BJ (cell line): ENCODE results near the gene CPTP. TPM values are rescaled to one million over a fixed set of nuclear protein-coding genes. Genes with fewer than 3 reads are reported as not detected.
A peak's percentile ranks its signal among the peaks of the same experiment; 100 is the strongest.

Source experiments
- CTCF ChIA-PET: fragments of 350-600 bp; formaldehyde crosslinking; extraction: SDS; loops from one replicate; lab custom pipeline; 2021; ENCODE audit warnings: antibody characterized with exemption, inconsistent platforms; lab: Yijun Ruan, JAX
- POLR2A ChIA-PET: fragments of 300-600 bp; sonication (Branson Sonifier 250); formaldehyde crosslinking; extraction: SDS; loops from one replicate; lab custom pipeline; 2021; ENCODE audit warnings: antibody characterized with exemption; lab: Charles Lee
- DNase-seq: peaks from one replicate; pipeline ENCODE4 v3.0.0-alpha.2; 2011; ENCODE audit warnings: low read depth
- H3K27me3 ChIP-seq: 2 replicates; pipeline ENCODE4 v1.6.0; 2011; ENCODE audit warnings: low read length; ENCODE audit not compliant: control insufficient read depth, insufficient read depth
- H3K36me3 ChIP-seq: 2 replicates; pipeline ENCODE4 v1.5.1; 2011; ENCODE audit warnings: low read length; ENCODE audit not compliant: control insufficient read depth, insufficient read depth
- H3K4me3 ChIP-seq: 2 replicates; pipeline ENCODE4 v1.5.1; 2011; ENCODE audit warnings: low read depth, mild to moderate bottlenecking, control low read depth, low read length
- polyA plus RNA-seq: library from polyadenylated mRNA; depleted of rRNA; stranded (reverse); fragments of >200 nt; gene quantifications from 2 replicates; pipeline ENCODE4 v1.2.3, GENCODE V29; 2011
- TF ChIP-seq, protein P1 (sequence below): IDR thresholded peaks from 2 replicates; pipeline ENCODE4 v1.5.1; 2011; ENCODE audit warnings: low read depth, mild to moderate bottlenecking, control low read depth, inconsistent platforms, low read length, moderate library complexity; ENCODE audit not compliant: insufficient read depth

Gene CPTP
- polyA plus RNA-seq, 1 experiment: 14.2 TPM

DNA sequence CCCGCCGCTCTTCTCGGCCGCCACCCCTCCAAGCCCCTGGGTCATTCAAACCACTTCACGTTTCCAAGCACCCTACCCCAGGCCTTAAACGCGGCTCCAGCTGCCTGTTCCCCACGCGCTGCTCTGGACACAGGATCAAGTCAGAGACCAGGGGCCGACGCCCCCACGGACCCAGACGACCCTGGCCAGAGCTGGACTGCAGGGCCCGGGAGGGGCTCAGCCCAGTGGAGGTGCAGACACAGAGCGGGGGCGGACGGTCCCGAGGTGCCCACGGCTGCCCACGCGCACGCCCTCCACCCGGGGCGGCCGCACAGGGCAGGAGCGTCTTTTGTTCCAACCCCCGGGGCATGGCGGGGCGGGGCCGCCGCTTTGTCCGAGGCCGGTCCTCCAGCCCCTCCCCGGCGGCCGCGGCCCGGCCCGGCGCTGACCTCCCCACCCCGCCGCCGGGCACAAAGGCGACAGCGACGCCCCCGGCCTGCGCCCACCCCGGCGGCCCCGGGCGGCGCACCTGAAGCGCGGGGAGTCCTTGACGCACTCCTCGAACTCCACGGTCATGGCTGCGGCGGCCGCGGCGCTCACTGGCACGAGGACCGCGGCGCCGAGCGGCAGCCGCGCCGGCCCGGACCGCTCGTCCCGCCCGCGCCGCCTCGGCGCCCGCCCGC lies 17.2 kb upstream of the CPTP start:
- no peaks in the 10 kb centered on the region for H3K27me3 ChIP-seq
- peaks cover 16% of the 10 kb centered on the region for H3K36me3 ChIP-seq
- ChIA-PET POLR2A (no interaction called here), CTCF (interaction anchor here (0.6 kb wide), 1 partner anchor 332 kb away, joined by 3 read pairs; no protein-coding TSS in a partner anchor)
- no peak for DNase-seq
- TF ChIP-seq, protein P1, sequence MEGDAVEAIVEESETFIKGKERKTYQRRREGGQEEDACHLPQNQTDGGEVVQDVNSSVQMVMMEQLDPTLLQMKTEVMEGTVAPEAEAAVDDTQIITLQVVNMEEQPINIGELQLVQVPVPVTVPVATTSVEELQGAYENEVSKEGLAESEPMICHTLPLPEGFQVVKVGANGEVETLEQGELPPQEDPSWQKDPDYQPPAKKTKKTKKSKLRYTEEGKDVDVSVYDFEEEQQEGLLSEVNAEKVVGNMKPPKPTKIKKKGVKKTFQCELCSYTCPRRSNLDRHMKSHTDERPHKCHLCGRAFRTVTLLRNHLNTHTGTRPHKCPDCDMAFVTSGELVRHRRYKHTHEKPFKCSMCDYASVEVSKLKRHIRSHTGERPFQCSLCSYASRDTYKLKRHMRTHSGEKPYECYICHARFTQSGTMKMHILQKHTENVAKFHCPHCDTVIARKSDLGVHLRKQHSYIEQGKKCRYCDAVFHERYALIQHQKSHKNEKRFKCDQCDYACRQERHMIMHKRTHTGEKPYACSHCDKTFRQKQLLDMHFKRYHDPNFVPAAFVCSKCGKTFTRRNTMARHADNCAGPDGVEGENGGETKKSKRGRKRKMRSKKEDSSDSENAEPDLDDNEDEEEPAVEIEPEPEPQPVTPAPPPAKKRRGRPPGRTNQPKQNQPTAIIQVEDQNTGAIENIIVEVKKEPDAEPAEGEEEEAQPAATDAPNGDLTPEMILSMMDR: no peak
- H3K4me3 ChIP-seq: peak overlapping the region; percentile 88

DNA sequence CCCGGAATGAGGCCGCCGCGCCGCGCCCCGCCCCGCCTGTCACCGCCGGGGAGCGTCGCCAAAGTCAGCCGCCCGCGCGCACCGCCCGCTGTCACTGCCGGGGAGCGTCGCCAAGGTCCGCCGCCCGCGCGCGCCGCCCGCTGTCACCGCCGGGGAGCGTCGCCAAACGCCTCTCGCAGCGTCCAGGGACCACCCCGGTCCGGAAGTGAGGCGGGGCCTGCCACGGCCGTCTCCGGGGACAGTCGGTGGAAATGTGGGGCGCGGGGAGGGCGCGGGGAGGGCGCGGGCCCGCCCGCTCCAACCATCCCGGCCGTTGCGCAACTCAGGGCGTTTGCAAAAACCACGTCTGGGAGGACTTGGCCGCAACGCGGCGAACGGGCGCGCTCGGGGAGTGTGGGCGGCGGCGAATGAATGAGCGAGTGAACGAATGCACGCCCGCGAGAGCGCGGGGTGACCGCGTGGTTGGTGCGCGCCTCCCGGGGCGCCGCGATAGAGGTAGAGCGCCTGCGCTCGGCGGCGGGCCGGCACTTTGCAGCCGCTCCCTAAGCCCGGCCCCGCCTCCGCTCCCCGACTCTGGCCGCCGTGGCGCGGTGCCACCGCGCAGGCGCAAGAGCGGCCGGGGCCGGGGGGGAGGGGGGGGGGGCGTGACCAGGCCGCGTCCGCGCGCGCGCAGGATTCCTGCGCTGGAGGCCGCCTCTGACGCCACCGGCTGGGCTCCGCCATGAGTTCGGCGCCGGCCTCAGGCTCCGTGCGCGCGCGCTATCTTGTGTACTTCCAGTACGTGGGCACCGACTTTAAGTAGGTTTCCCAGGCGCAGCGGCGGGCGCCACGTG lies 16.5 kb upstream of the CPTP start, which contains the start of the genes ACAP3 and PUSL1:
Gene ACAP3 (minus strand): TSS at position 8 of the 833 bp plus-strand sequence. CDS start 115 bp downstream, outside the sequence.
Gene PUSL1 (plus strand): TSS at position 675 of the 833 bp plus-strand sequence. CDS start 47 bp downstream, at position 722.
- POLR2A ChIA-PET: no interaction called here
- DNase-seq: peak; percentile 53
- H3K27me3 ChIP-seq: no peaks in the 10 kb centered on the region
- TF ChIP-seq, protein P1: no peak
- peak within 1 kb of the TSS; percentile 88 for H3K4me3 ChIP-seq
- CTCF ChIA-PET: no interaction called here
- H3K36me3 ChIP-seq: peaks cover 23% of the 10 kb centered on the region

DNA sequence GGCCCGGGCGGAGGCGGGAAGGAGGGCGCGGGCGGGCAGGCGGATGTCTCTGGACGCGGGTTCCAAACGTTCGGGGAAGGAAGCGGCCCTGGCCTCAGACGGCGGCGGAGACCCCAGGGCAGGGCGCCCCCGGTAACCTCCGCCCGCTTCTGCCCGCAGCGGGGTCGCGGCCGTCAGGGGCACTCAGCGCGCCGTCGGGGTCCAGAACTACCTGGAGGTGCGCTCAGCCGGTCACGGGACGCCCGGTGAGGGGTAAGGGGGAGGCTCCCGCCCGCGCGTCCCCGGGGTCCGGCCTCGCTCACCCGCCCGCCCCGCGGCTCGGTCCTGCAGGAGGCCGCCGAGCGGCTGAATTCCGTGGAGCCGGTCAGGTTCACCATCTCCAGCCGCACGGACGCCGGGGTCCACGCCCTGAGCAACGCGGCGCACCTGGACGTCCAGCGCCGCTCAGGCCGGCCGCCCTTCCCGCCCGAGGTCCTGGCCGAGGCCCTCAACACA lies 15.8 kb upstream of the CPTP start:
- Histone ChIP-seq H3K36me3 (peaks cover 27% of the 10 kb centered on the region), H3K4me3 (peak overlapping the region; percentile 88), H3K27me3 (no peaks in the 10 kb centered on the region)
- ChIA-PET CTCF (interaction anchor here (0.9 to 1.1 kb wide), 2 partner anchors 64 to 186 kb away, joined by 3 read pairs; no protein-coding TSS in a partner anchor), POLR2A (interaction anchor here (0.6 kb wide), 1 partner anchor 53 kb away, joined by 3 read pairs; no protein-coding TSS in a partner anchor)
- TF ChIP-seq, protein P1: no peak
- DNase-seq: no peak

DNA sequence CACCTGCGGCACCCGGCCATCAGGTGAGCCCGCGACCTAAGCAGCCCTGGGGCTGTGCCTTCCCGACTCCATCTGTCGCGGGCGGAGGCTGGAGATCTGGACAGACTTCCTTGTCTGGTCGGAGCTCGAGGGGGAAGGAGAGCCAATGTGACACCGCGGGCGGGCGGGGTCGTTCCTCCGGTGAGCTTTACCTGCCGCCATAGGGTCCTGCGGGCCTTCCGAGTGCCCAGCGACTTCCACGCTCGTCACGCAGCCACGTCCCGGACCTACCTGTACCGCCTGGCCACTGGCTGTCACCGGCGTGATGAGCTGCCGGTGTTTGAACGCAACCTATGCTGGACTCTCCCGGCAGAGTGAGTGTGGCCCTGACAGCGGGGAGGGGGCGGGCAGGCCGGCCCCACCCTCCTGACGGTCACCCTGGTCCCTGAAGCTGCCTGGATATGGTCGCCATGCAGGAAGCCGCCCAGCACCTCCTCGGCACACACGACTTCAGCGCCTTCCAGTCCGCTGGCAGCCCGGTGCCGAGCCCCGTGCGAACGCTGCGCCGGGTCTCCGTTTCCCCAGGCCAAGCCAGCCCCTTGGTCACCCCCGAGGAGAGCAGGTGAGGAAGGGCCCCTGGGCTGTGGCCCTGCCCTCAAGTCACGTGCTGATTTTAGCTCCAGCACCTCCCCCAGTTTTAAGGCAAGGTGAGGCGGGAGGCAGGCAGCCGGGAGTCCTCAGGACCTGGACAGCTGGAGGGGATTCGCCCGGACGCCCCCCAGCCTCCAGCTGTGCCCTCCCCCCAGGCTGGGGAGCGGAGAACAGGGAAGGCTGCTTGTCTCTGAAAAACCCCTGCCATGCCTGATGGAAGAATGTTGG lies 15.1 kb upstream of the CPTP start:
- no peaks in the 10 kb centered on the region for H3K27me3 ChIP-seq
- CTCF ChIA-PET: interaction anchor here (0.6 to 1.1 kb wide), 3 partner anchors 62 to 187 kb away, joined by 3 read pairs; no protein-coding TSS in a partner anchor
- POLR2A ChIA-PET: interaction anchor here (0.6 kb wide), 2 partner anchors 48 to 53 kb away, joined by 3 read pairs; no protein-coding TSS in a partner anchor
- H3K36me3 ChIP-seq: peaks cover 33% of the 10 kb centered on the region
- H3K4me3 ChIP-seq: peak overlapping the region; percentile 88
- no peak for DNase-seq
- TF ChIP-seq, protein P1: no peak
